IPS-18c (cell line): Measurements from ENCODE around the gene PSG2.
"Not testable (repeated sequence)": the region's sequence is repeated elsewhere in the genome, so short reads cannot be mapped to it uniquely, and the experiment has no call there.

Experiments used
- H3K4me3 ChIP-seq: 2 replicates; pipeline ENCODE4 v1.7.0; 2013; ENCODE audit warnings: low read depth, mild to moderate bottlenecking, low read length, moderate library complexity; ENCODE audit not compliant: insufficient read depth
- H3K9me3 ChIP-seq: one replicate; pipeline ENCODE4 v1.6.1; 2013; ENCODE audit warnings: mild to moderate bottlenecking, low read length, moderate library complexity; ENCODE audit not compliant: control insufficient read depth, insufficient read depth

The PSG2 gene

GRCh38 chr19:43085796-43086530, 3.5 kb upstream of the PSG2 start:
- not testable (repeated sequence) for H3K4me3 ChIP-seq, H3K9me3 ChIP-seq

- not testable (repeated sequence) for H3K9me3 ChIP-seq, H3K4me3 ChIP-seq
These were observed 1.8 kb upstream of the PSG2 start for GRCh38 chr19:43084196-43084832.

GRCh38 chr19:43083721-43084120, 1.2 kb upstream of the PSG2 start:
- H3K4me3 ChIP-seq, H3K9me3 ChIP-seq: not testable (repeated sequence)

DNA sequence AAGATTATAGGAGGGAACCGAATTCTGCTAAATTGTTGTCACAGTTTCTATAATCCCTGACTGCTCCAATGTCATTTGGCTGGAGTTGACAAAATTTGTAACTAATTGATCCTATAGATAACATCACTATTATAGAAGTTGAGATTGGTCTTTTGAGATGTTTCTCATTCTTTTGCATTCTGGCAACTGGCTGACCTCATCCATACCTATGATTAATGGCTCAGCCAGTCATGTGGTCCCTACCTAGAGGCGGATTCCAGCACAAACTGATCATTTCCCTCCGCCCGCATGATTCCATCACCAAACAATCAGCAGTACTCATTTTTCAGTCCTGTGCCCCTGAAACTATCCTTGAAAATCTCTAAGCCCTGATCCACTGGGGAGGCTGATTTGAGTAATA, 4.2 kb downstream of the PSG2 start:
- Histone ChIP-seq H3K9me3 (peaks cover 2% of the 10 kb centered on the region), H3K4me3 (no peak overlapping the region)

GRCh38 chr19:43077881-43078280, 4.6 kb downstream of the PSG2 start:
- H3K4me3 ChIP-seq, H3K9me3 ChIP-seq: not testable (repeated sequence)

- H3K4me3 ChIP-seq, result not testable (repeated sequence)
These were observed 20.1 kb downstream of the PSG2 start for GRCh38 chr19:43062418-43062817.

GRCh38 chr19:43061326-43061725, 21.2 kb downstream of the PSG2 start:
- not testable (repeated sequence) for H3K9me3 ChIP-seq, H3K4me3 ChIP-seq

More at GRCh38 chr19:43062418-43062817, 20.1 kb downstream of the PSG2 start:
- not testable (repeated sequence) for H3K9me3 ChIP-seq

- not testable (repeated sequence) for H3K4me3 ChIP-seq, H3K9me3 ChIP-seq
These were observed 22.2 kb downstream of the PSG2 start for GRCh38 chr19:43060254-43060653.

DNA sequence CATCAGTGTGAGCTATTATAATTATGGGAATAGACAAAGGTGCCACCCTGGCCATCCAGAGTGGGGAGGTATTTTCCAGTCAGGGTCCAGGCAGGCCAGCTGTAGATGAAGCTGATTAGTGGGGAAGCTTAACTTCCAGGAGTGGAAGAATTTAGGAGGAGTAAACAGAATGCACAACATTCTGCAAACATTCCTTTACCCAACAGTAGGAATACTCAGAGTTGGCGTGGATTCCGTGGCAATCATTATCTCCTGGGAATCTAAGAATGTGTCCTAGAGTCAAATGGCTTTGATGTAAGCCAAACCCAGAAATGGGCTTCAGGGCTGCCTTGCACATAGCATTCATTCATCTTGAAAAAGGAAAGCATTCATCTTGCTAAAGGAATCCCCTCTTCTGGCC, 23.0 kb downstream of the PSG2 start:
- H3K4me3 ChIP-seq, H3K9me3 ChIP-seq: not testable (repeated sequence)

DNA sequence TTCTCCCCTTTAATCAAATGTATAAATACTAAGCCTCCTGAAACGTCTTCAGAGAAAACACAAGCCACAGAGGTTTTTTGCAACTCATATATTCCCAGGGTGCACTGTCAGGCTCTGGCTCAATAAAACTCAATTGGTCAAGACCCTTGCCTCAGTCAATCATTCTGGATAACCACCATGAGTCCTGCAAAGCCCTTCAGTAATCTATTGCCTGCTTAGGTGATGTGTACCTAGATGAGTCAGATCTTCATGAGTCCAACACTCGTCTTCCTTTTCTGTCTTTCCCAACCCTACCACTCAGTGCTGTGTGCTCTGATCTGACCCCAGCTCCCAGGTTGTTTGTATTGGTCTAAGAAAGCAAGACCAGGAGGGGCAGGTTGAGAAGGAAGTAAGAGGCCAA, 24.1 kb downstream of the PSG2 start:
- not testable (repeated sequence) for H3K9me3 ChIP-seq, H3K4me3 ChIP-seq

DNA sequence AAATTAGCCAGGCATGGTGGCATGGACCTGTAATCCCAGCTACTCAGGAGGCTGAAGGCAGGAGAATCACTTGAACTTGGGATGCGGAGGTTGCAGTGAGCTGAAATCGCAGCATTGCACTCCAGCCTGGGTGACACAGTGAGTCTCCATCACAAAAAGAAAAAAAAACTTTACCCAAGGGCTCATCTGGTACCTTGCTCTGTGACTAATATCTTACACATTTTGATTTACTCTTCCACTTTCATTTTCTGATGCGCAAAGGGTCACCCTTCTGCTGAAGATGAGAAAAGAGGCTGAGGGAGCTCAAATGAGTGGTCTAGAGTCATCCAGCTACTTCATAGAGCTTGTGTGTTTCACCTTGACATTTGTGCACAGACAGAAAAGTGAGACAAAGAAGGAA, 34.5 kb downstream of the PSG2 start:
- not testable (repeated sequence) for H3K9me3 ChIP-seq, H3K4me3 ChIP-seq

DNA sequence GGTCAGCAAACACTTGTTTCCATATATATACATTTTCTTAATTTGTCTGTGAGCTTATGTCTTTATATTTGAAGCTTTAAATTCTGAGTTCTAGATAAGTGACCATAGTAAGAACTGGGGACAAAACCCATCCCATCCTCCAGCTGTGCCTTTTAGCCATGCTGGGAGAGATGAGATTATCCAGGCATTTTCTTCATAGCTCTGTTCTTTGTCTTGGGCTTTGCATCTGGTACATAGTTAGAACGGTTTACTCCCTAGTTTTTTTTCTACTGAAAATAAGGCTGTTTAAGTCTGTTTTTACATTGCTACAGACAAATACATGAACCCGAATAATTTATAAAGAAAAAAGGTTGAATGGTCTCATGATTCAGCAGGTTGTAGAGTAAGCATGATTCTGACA, 35.9 kb downstream of the PSG2 start:
- not testable (repeated sequence) for H3K9me3 ChIP-seq

DNA sequence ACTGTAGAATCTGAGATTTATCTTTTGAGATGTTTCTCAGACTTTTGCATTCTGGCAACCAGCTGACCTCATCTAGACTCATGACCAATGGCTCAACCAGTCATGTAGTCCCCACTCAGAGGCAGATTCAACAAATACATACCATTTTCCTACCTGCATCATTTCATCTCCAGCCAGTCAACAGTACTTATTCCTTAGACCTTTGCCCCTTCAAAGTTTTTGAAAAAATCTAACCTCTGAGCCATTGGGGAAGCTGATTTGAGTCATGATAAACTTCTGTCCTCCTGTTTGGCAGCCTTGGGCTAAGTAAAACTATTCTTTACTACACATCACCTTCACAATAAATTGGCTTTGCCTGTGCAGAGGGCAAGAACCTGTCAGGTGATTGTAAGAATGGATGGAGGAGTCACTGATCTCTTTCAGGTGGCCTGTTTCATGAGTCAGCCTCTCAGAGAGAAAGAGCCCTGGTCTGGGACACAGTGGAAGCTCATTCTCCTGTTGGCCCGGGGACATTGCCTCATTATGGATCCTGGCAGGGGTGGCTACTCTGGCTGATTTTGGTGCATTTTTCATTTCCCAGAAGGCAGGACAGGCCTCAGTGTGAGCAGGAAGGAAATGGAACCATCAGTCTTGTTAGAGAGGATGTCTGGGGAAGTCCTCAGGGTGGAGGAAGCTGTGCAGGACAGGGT, 38.9 kb downstream of the PSG2 start:
- H3K9me3 ChIP-seq, H3K4me3 ChIP-seq: not testable (repeated sequence)

More for the DNA sequence above, 35.9 kb downstream of the PSG2 start:
- H3K4me3 ChIP-seq, result not testable (repeated sequence)

- H3K9me3 ChIP-seq, H3K4me3 ChIP-seq: not testable (repeated sequence)
These were observed 50.9 kb downstream of the PSG2 start for GRCh38 chr19:43031645-43032044.

DNA sequence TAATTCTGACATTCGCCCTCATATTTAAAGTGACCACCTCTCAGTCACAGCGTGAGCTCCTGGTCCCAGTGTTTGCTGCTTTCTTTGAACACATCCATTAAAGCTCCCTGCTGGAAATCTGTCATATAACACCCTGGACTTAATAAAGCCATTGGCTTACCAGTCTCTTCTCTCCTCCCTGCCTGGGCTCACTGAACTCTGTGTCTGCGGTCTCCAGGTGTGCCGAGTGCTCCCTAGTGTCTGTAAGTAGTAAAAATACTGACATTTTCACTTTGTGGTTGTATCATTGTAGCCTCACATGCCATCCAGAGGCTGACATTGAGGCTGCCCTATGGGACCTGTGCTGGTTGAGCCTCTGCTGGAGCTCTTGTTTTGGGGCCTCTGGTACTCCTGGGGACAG, 53.6 kb downstream of the PSG2 start:
- no peaks in the 10 kb centered on the region for H3K9me3 ChIP-seq
- H3K4me3 ChIP-seq, result no peak overlapping the region

DNA sequence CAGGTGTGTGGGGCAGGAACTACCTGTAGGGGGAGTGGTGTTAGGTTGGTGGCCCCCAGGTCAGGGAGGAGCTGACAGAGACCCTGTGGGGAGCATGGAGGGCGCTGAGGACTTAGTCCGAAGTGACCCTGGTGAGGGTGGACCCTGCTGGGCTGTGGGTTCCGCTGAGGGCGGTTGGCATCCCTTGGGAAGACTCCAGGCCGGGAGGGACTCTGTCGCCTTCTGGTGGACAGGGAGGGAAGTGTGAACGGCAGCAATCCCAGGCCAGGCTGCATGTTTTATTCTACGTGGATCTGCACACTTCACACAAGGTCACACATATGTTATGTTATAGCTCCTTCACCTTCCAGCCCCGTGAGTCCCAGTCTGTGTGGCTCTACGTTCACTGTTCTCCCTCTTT, 54.5 kb downstream of the PSG2 start:
- H3K9me3 ChIP-seq, H3K4me3 ChIP-seq: not testable (repeated sequence)

DNA sequence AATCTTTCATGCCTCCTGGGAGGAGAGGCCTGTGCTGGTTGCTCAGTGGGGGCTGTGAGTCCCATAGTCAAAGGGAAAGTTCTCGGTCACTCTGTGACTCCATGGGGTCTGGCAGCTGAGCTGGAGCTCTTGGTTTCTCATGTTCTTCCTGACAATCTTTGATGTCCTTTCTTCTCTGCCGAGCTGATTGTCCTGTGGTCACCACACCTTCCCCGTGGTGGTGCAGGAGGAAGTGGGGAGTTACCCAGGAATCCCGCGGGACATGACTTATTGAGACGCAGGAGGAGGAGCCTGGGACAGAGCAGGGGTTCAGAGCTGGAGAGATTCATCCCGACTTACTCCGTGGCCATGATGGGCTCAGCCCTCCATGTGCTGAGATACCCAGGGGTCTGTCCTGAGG, 55.4 kb downstream of the PSG2 start:
- H3K4me3 ChIP-seq, H3K9me3 ChIP-seq: not testable (repeated sequence)

- H3K4me3 ChIP-seq, H3K9me3 ChIP-seq: not testable (repeated sequence)
These were observed 56.1 kb downstream of the PSG2 start, which contains the start of gene PSG11 for GRCh38 chr19:43026369-43026768. TSS of gene PSG11 (minus strand) at chr19:43026469. CDS start at chr19:43026372, 97 bp downstream.
